ENCODE measurements around the gene ABLIM2. TPM values are rescaled to one million over a fixed set of nuclear protein-coding genes. Genes with fewer than 3 reads are reported as not detected.

Gene ABLIM2
- total and polyA plus RNA-seq, 2 of the 4 experiments (the other 2 are of a cell fraction) = under 0.01 to 0.10 TPM

DNA sequence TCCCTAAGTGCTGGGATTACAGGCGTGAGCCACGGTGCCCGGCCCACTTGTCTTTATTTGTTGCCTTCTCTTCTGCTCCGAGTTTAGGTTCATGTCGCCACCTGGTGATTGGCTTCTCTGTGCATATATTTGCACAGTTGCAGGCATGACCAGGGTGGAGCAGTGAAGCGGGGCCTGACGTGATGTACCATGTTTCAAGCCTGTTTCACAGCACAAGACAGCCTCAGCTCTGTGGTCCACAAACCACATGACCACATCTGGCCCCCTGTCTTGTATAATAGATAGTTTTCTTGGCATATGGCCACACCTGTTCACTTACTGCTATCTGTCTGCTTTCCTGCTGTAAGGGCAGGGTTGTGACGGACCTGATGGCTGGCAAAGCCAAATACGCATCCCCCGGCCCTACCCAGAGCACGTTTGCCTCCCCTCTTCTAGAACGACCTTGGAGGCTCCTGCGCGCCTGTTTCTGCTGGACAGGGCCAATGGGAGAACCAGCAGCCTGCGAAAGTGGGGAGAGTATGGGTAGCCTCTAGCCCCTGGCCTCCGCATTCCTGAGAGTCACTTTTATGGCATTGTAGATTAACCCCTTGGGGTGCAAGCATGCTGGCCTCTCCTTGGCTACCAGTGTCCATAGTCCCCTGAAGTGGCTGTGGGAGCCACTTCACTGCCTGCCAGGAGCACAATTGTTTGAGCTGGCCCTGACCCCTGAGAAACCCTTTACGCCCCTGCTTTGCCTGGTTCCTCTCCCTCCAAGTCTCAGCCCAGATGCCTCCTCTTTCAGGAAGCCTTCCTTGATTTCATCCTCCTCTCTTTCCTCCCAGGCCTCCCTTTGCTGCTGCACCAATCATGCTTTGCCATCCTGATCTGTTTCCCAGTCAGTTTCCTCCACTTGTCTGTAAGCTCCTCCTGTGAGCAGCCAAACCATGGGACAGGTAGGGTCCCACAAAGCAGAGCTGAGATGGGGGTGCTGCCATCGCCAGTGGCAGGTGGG, 34.4 kb upstream of the ABLIM2 start (continued):
- no peak for TF ChIP-seq POLR2A (IDR thresholded peaks at IDR 0.05; ENCODE audit: low read depth, low read length)
- TF ChIP-seq BHLHE40 (IDR thresholded peaks at IDR 0.05; ENCODE audit: low read depth, low read length) = no peak

DNA sequence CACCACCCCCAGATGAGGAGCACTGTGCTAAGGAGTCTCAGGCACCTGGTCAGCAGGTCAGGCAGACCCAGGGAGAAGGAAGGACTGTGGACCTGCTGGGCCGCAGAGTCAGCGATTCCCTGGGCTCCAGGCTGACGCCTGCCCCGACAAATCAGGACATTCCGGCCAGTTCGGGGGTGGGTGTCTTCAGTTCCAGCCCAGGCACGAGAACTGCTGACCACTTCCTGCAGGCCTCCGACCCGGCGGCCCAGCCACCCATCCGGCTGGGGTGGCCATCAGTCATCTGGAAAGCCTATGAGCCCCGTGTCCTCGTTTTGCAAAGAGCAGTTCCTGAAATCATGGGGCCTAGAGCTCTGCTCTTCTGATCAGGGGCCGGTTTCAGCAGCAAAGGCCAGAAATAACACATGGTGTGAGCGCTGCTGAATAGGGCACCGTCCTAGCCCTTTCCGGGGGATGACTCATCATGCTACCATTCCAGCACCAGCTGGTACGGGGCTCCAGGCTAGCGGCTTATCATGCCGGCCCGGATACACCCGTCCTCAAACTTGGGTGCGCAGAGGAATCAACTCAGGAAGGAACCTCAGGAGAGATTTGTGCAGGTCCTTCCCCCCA, 32.6 kb upstream of the ABLIM2 start:
- POLR2A ChIA-PET (ENCODE audit: unreplicated experiment) = no interaction called here
- Histone ChIP-seq H3K9me3 (ENCODE audit: control insufficient read depth, insufficient read depth, low read length) (no peaks in the 10 kb centered on the region), H3K36me3 (ENCODE audit: control insufficient read depth, insufficient read depth, low read length) (no peaks in the 10 kb centered on the region), H2BK20ac (ENCODE audit: low read depth, low read length) (no peak overlapping the region), H3K23ac (ENCODE audit: low read depth, low read length) (no peak overlapping the region), H2BK5ac (ENCODE audit: low read depth, low read length, poor library complexity, severe bottlenecking) (peak overlapping the region; percentile 5), H3K14ac (replicated peaks; ENCODE audit: low read depth, low read length) (no peak overlapping the region), H3K4ac (ENCODE audit: low read depth, low read length) (no peak overlapping the region; the same call in 1 of the 2 replicates), H3K27ac (ENCODE audit: insufficient read depth, low read length) (no peak overlapping the region), H3K9me1 (ENCODE audit: insufficient read depth, low read length) (no peaks in the 10 kb centered on the region), H2AK9ac (replicated peaks; ENCODE audit: low read depth, low read length, poor library complexity) (no peak overlapping the region), H3K18ac (ENCODE audit: low read depth, low read length) (no peak overlapping the region), H2AK5ac (ENCODE audit: low read depth, low read length) (no peak overlapping the region), H2BK15ac (ENCODE audit: low read depth, low read length) (no peak overlapping the region), H3K9ac (ENCODE audit: low read depth, low read length) (no peak overlapping the region), H3K4me2 (ENCODE audit: low read depth, low read length) (no peak overlapping the region), H2AFZ (replicated peaks; ENCODE audit: low read length, poor library complexity) (peak overlapping the region; percentile 74), H3K79me1 (ENCODE audit: low read depth in 1 of 2, low read length in 2 of 2) (no peaks in the 10 kb centered on the region), H2BK120ac (ENCODE audit: low read depth, low read length) (no peak overlapping the region; the same call in 1 of the 2 replicates), H3K27me3 (ENCODE audit: control insufficient read depth, insufficient read depth, low read length) (peaks cover 19% of the 10 kb centered on the region; the same call in 1 of the 2 replicates), H3K56ac (ENCODE audit: extremely low read depth, insufficient read depth, low read length) (no peak overlapping the region), H3K4me1 (ENCODE audit: control insufficient read depth, insufficient read depth, low read length) (peaks cover 4% of the 10 kb centered on the region; the same call in 1 of the 2 replicates), H4K8ac (ENCODE audit: low read depth in 2 of 2, low read length in 2 of 2) (peak overlapping the region in 1 of 2 experiments; percentile 21; a peak in 1 of 4 replicates), H3K4me3 (ENCODE audit: insufficient read depth, low read depth, low read length) (no peak overlapping the region), H4K20me1 (ENCODE audit: insufficient read depth, low read length) (no peaks in the 10 kb centered on the region), H4K5ac (ENCODE audit: low read depth, low read length) (no peak overlapping the region), H4K91ac (ENCODE audit: insufficient read depth, low read depth, low read length) (no peak overlapping the region)
- ATAC-seq (ENCODE audit: low read depth) (no peak), DNase-seq (peak; percentile 44)
- 62% methylated on average over 18 of the region's 23 CpGs; no CpG with 5 or more reads in 1 of the 2 experiments for WGBS, 2 experiments (ENCODE audit: extremely low coverage in 2 of 2, insufficient read length in 1 of 2)
- BruUV-seq (replicated peaks) = no TSS peak
- dilution Hi-C loops (cut with HindIII; ENCODE audit: low sequenced_read_pairs, unreplicated experiment) (no loop called here), intact Hi-C loops (cut with micrococcal nuclease) (no loop called here), in situ Hi-C loops (cut with MboI; ENCODE audit: low sequenced_read_pairs) (no loop called here)
- CTCF ChIA-PET = interaction anchor here (2.3 kb wide), 1 partner anchor 14 kb away, joined by 11 read pairs; no protein-coding TSS in a partner anchor
- TF ChIP-seq, protein P1, sequence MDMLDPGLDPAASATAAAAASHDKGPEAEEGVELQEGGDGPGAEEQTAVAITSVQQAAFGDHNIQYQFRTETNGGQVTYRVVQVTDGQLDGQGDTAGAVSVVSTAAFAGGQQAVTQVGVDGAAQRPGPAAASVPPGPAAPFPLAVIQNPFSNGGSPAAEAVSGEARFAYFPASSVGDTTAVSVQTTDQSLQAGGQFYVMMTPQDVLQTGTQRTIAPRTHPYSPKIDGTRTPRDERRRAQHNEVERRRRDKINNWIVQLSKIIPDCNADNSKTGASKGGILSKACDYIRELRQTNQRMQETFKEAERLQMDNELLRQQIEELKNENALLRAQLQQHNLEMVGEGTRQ (IDR thresholded peaks at IDR 0.05; ENCODE audit: low read depth, low read length) = no peak
- TF ChIP-seq MAZ (IDR thresholded peaks at IDR 0.05; ENCODE audit: borderline replicate concordance, low read depth, low read length) (no peak), MAFK (IDR thresholded peaks at IDR 0.05; ENCODE audit: low read depth, low read length) (peak; percentile 65), FOS (IDR thresholded peaks at IDR 0.05; ENCODE audit: low read depth, low read length) (peak; percentile 40; the same call in 1 of the 2 replicates), RAD21 (IDR thresholded peaks at IDR 0.05; ENCODE audit: low read length) (no peak)
- TF ChIP-seq, protein P2, sequence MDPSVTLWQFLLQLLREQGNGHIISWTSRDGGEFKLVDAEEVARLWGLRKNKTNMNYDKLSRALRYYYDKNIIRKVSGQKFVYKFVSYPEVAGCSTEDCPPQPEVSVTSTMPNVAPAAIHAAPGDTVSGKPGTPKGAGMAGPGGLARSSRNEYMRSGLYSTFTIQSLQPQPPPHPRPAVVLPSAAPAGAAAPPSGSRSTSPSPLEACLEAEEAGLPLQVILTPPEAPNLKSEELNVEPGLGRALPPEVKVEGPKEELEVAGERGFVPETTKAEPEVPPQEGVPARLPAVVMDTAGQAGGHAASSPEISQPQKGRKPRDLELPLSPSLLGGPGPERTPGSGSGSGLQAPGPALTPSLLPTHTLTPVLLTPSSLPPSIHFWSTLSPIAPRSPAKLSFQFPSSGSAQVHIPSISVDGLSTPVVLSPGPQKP (IDR thresholded peaks at IDR 0.05; ENCODE audit: borderline replicate concordance, low read depth, low read length) = no peak
